ENCODE data around the gene NBPF11.
"Not testable (repeated sequence)": the region's sequence is repeated elsewhere in the genome, so short reads cannot be mapped to it uniquely, and the experiment has no call there.

GRCh38 chr1:148155494-148156275 is 3.6 kb upstream of the NBPF11 start:
- not testable (repeated sequence) for TF ChIP-seq ZC3H10 (CRISPR knock-in tag; IDR thresholded peaks at IDR 0.05); ZNF70 (CRISPR knock-in tag; IDR thresholded peaks at IDR 0.05); PATZ1 (CRISPR knock-in tag; IDR thresholded peaks at IDR 0.05; ENCODE audit: borderline replicate concordance); SNAI2 (CRISPR knock-in tag; IDR thresholded peaks at IDR 0.05); ARNTL (CRISPR knock-in tag; IDR thresholded peaks at IDR 0.05; ENCODE audit: borderline replicate concordance, low read depth); PPARA (CRISPR knock-in tag; IDR thresholded peaks at IDR 0.05; ENCODE audit: borderline replicate concordance); TOX (CRISPR knock-in tag; IDR thresholded peaks at IDR 0.05; ENCODE audit: borderline replicate concordance); CSRNP3 (CRISPR knock-in tag; IDR thresholded peaks at IDR 0.05); ESRRG (CRISPR knock-in tag; IDR thresholded peaks at IDR 0.05); CREB5 (CRISPR knock-in tag; IDR thresholded peaks at IDR 0.05; ENCODE audit: low read depth)
